KMS-11 (cell line): ENCODE data around the gene SLC19A1.

Experiments used
- H2AFZ ChIP-seq: fragments of 200-600 bp; sonication (generic); 2 replicates; pipeline ENCODE4 v1.6.1; 2016; ENCODE audit warnings: antibody characterized with exemption, mixed run types, low read depth
- H3K27ac ChIP-seq: fragments of 200-600 bp; sonication (generic); 2 replicates; pipeline ENCODE4 v1.6.1; 2016; ENCODE audit warnings: mild to moderate bottlenecking, mixed run types
- H3K27me3 ChIP-seq: fragments of 200-600 bp; sonication (generic); 2 replicates; pipeline ENCODE4 v1.6.1; 2017; ENCODE audit warnings: mild to moderate bottlenecking, low read depth, mixed run types, moderate library complexity; ENCODE audit not compliant: insufficient read depth
- H3K36me3 ChIP-seq: fragments of 200-600 bp; sonication (generic); 2 replicates; pipeline ENCODE4 v1.6.1; 2017; ENCODE audit warnings: mild to moderate bottlenecking, mixed run types; ENCODE audit not compliant: insufficient read depth
- H3K4me1 ChIP-seq: fragments of 200-600 bp; sonication (generic); 2 replicates; pipeline ENCODE4 v1.6.1; 2016; ENCODE audit warnings: mild to moderate bottlenecking, low read depth, mixed run types; ENCODE audit not compliant: poor library complexity, severe bottlenecking
- H3K4me2 ChIP-seq: fragments of 200-600 bp; sonication (generic); 2 replicates; pipeline ENCODE4 v1.7.0; 2016; ENCODE audit warnings: mild to moderate bottlenecking, mixed run types
- H3K4me3 ChIP-seq: fragments of 200-600 bp; sonication (generic); IDR thresholded peaks from 2 replicates; pipeline ENCODE4 v1.6.1; 2017; ENCODE audit warnings: low read depth, low read length, mixed read lengths; ENCODE audit not compliant: insufficient read depth
- H3K79me2 ChIP-seq: fragments of 200-600 bp; sonication (generic); 2 replicates; pipeline ENCODE4 v1.6.1; 2016; ENCODE audit warnings: low read depth, mixed run types; ENCODE audit not compliant: insufficient read depth
- H3K9ac ChIP-seq: fragments of 200-600 bp; sonication (generic); 2 replicates; pipeline ENCODE4 v1.6.1; 2016; ENCODE audit warnings: mild to moderate bottlenecking, mixed run types
- H4K20me1 ChIP-seq: fragments of 200-600 bp; sonication (generic); 2 replicates; pipeline ENCODE4 v1.6.1; 2016; ENCODE audit warnings: mild to moderate bottlenecking, mixed run types; ENCODE audit not compliant: insufficient read depth
- TF ChIP-seq, protein P1 (sequence below): fragments of 200-600 bp; sonication (generic); conservative IDR thresholded peaks from 2 replicates; pipeline ENCODE4 v1.6.1; 2017; ENCODE audit warnings: low read depth, mild to moderate bottlenecking, antibody characterized with exemption, low read length, moderate library complexity, mixed read lengths

The SLC19A1 gene

DNA sequence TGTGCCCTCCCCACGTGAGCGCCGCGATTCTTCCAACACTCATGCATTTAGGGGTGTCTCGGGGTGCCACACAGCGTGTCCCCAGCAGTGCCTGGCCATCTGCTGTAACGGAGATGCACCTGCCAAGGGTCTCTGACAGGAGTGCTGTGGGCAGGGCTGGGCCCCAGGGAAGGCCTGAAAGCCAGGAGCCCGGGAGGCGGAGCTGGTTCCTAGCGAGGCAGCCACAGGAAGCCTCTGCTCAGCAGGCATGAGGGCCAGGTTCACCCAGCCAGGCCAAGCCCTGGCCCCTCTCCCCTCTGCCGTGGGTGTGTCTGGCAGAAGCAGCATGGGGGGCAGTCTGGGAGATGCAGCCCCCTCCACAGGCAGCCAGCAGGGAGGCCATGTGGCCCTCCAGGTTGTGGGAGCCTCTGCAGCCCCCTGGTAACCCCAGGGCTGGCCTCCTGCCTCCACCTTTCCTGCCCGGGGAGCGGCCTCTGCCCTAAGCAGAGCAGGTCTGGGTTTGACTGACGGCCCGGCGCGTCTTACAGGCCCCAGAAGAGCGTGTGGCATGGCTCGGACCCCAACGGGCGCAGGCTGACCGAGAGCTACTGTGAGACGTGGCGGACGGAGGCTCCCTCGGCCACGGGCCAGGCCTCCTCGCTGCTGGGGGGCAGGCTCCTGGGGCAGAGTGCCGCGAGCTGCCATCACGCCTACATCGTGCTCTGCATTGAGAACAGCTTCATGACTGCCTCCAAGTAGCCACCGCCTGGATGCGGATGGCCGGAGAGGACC is 30.4 kb downstream of the SLC19A1 start:
- no peak overlapping the region for H2AFZ ChIP-seq
- H3K4me2 ChIP-seq, result no peak overlapping the region
- no peak overlapping the region for H3K4me3 ChIP-seq
- H3K27ac ChIP-seq, result no peak overlapping the region
- no peak overlapping the region for H3K9ac ChIP-seq
- TF ChIP-seq, protein P1, sequence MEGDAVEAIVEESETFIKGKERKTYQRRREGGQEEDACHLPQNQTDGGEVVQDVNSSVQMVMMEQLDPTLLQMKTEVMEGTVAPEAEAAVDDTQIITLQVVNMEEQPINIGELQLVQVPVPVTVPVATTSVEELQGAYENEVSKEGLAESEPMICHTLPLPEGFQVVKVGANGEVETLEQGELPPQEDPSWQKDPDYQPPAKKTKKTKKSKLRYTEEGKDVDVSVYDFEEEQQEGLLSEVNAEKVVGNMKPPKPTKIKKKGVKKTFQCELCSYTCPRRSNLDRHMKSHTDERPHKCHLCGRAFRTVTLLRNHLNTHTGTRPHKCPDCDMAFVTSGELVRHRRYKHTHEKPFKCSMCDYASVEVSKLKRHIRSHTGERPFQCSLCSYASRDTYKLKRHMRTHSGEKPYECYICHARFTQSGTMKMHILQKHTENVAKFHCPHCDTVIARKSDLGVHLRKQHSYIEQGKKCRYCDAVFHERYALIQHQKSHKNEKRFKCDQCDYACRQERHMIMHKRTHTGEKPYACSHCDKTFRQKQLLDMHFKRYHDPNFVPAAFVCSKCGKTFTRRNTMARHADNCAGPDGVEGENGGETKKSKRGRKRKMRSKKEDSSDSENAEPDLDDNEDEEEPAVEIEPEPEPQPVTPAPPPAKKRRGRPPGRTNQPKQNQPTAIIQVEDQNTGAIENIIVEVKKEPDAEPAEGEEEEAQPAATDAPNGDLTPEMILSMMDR, result no peak
- H3K79me2 ChIP-seq, result no peaks in the 10 kb centered on the region
- H3K36me3 ChIP-seq, result no peaks in the 10 kb centered on the region; the same call in 1 of the 2 replicates
- H3K4me1 ChIP-seq, result no peaks in the 10 kb centered on the region
- H4K20me1 ChIP-seq, result no peaks in the 10 kb centered on the region
- peaks cover 4% of the 10 kb centered on the region; the same call in 1 of the 2 replicates for H3K27me3 ChIP-seq

DNA sequence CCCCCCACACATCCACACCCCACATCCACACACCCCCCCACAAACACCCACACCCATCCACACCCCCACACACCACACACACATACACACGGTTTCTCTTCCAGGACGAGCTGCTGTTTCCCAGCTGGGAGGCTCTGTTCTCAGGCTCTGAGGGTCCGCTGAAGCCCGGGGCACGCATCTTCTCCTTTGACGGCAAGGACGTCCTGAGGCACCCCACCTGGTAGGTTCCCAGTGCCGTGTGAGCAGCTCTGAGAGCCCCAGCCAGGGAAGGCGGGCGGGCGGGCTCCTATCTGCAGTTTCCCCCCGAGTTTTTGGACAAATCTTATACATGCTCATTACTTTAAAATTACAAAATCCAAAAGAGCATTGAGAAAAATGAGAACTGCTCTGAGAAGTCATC is 31.2 kb downstream of the SLC19A1 start:
- no peak overlapping the region for H3K4me3 ChIP-seq
- H3K4me2 ChIP-seq, result no peak overlapping the region
- H2AFZ ChIP-seq, result no peak overlapping the region
- no peak overlapping the region for H3K9ac ChIP-seq
- no peaks in the 10 kb centered on the region for H3K79me2 ChIP-seq
- H3K36me3 ChIP-seq, result no peaks in the 10 kb centered on the region
- no peaks in the 10 kb centered on the region for H3K4me1 ChIP-seq
- no peak overlapping the region for H3K27ac ChIP-seq
- TF ChIP-seq, protein P1, result no peak
- peaks cover 12% of the 10 kb centered on the region; the same call in 1 of the 2 replicates for H3K27me3 ChIP-seq
- H4K20me1 ChIP-seq, result no peaks in the 10 kb centered on the region

DNA sequence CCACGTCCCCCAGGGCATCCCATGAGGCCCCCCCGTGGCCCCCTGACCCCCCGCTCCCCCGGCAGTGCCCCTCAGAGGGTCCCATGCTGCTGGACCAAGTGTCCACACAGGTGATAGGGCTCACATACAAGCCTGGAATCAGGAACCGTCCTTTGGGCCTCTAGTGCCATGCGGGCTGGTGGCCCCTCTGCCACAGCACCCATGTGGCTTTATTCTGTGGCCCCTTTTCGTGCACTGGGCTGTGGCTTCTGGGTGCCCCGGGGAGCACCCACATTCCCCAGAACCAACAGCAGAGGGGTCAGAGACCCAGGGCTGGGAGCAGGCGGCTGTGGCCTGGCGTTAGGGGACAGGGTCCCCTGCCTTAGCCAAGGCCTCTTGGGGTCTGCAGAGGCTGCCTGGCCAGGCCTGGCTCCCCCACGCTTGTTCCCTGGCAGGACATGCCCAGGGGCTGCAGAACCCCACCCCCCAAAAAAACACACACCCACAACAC is 31.7 kb downstream of the SLC19A1 start:
- H3K4me3 ChIP-seq, result no peak overlapping the region
- H2AFZ ChIP-seq, result no peak overlapping the region
- H3K4me2 ChIP-seq, result no peak overlapping the region
- peaks cover 17% of the 10 kb centered on the region; the same call in 1 of the 2 replicates for H3K27me3 ChIP-seq
- no peaks in the 10 kb centered on the region for H3K36me3 ChIP-seq
- H3K79me2 ChIP-seq, result no peaks in the 10 kb centered on the region
- H3K9ac ChIP-seq, result no peak overlapping the region
- no peaks in the 10 kb centered on the region for H4K20me1 ChIP-seq
- no peaks in the 10 kb centered on the region for H3K4me1 ChIP-seq
- TF ChIP-seq, protein P1, result no peak
- no peak overlapping the region for H3K27ac ChIP-seq

DNA sequence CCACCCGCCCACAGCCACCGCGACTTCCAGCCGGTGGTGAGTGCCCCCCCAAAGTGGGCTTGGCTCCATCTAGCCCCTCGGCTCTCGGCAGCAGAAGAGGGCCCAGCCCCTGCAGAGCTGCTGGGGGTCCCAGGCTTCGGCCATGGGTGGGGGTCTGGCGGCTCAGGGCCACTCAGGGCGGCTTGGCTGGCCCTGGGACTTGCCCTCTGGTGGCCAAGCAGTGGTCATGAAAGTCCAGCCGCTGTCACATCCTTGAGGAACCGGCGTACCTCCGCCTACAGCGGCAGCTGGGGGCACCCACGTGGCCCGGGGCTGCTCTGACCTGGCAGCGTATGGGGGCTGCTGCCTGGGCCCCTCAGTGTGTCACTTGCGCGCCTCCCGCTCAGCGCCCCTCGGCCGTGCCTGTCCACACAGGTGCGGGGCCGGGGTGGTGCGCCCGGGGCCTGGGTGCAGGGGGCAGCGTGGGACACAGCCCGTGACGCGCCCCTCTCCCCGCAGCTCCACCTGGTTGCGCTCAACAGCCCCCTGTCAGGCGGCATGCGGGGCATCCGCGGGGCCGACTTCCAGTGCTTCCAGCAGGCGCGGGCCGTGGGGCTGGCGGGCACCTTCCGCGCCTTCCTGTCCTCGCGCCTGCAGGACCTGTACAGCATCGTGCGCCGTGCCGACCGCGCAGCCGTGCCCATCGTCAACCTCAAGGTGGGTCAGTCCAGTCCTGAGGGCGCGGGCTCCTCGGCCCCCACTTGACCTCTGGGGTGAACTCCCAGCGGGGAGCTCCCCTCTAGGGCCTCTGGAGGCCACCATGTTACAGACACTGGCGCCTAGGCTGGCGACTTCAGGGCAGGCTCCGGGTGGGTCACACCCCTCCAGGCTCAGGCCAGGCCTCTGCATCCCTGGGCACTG is 32.4 kb downstream of the SLC19A1 start:
- Histone ChIP-seq H3K27ac (no peak overlapping the region), H3K4me2 (no peak overlapping the region), H3K4me1 (no peaks in the 10 kb centered on the region), H3K79me2 (no peaks in the 10 kb centered on the region), H4K20me1 (no peaks in the 10 kb centered on the region), H3K4me3 (no peak overlapping the region), H2AFZ (no peak overlapping the region), H3K9ac (no peak overlapping the region), H3K36me3 (no peaks in the 10 kb centered on the region), H3K27me3 (peaks cover 24% of the 10 kb centered on the region; the same call in 1 of the 2 replicates)
- TF ChIP-seq, protein P1, result no peak
